Measurements from ENCODE around the gene MMD. TPM values are rescaled to one million over a fixed set of nuclear protein-coding genes. Genes with fewer than 3 reads are reported as not detected.

MMD gene
- total and polyA plus RNA-seq, 9 of the 15 experiments (the other 6 are each of a cell fraction or from before 2014, with no cell fraction given) = 3.1 to 18.9 (median 10.7) TPM

DNA sequence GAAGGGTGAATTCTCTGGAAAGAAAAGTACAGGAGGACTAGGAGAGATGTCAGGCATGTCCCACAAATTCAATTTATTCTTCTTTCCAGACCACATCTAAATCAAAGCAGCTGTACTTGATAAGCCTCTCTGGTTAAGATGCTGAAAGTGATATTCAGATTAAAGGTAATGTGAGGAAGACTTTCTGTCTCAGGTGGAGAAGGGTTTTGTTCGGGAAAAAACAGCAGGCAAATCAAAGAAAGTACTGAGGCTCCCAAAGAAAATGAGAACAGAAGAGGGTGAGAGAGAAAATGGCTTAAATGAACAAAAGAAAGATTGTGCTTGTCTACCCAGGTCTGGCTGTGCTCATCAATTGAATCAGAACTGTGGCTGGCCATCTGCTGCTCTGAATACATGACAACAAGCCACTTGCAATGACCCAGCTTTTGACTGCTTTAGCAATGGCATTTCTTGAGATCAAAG, 55.6 kb downstream of the MMD start:
- Histone ChIP-seq H3K4me1 (replicated peaks in 1 of 2; ENCODE audit: control insufficient read depth in 2 of 2, insufficient read depth in 2 of 2, low read length in 2 of 2) (no peaks in the 10 kb centered on the region), H4K20me1 (replicated peaks; ENCODE audit: control insufficient read depth, insufficient read depth, low read length) (no peaks in the 10 kb centered on the region), H3K9ac (ENCODE audit: insufficient read depth in 1 of 2, low read depth in 2 of 2, low read length in 2 of 2) (no peak overlapping the region), H3K9me1 (ENCODE audit: control insufficient read depth, insufficient read depth, low read length) (no peaks in the 10 kb centered on the region), H2AFZ (ENCODE audit: low read depth, low read length) (no peak overlapping the region), H3K9me3 (replicated peaks; ENCODE audit: control insufficient read depth, insufficient read depth, low read depth, low read length) (no peaks in the 10 kb centered on the region; the same call in none of the 2 replicates), H3K27me3 (ENCODE audit: control insufficient read depth in 2 of 2, insufficient read depth in 2 of 2, low read length in 2 of 2) (no peaks in the 10 kb centered on the region), H3K4me2 (ENCODE audit: insufficient read depth, low read length) (no peak overlapping the region), H3K79me2 (ENCODE audit: control insufficient read depth, insufficient read depth, low read length) (no peaks in the 10 kb centered on the region), H3K4me3 (no peak overlapping the region), H3K27ac (ENCODE audit: extremely low read depth, low read depth, low read length) (no peak overlapping the region), H3K36me3 (ENCODE audit: control insufficient read depth, insufficient read depth, low read length) (no peaks in the 10 kb centered on the region)
- FAIRE-seq = no peak
- in situ Hi-C loops (cut with MboI) = no loop called here
- ChIA-PET CTCF (ENCODE audit: low intra/inter-chr PET ratio) (no interaction called here), POLR2A (no interaction called here)
- no peak for ATAC-seq
- intact Hi-C loops (cut with micrococcal nuclease) = no loop called here
- BruUV-seq (replicated peaks) = no TSS peak
- WGBS (ENCODE audit: insufficient coverage, low coverage, missing lambda C conversion rate) = 6% methylated on average over 1 of the region's 1 CpG
- DNase-seq (ENCODE audit: extremely low read depth in 1 of 4, low spot score in 3 of 4) = no peak
- TF ChIP-seq ZNF41 (CRISPR knock-in tag; conservative IDR thresholded peaks at IDR 0.05) (no peak), ZNF24 (IDR thresholded peaks at IDR 0.05) (no peak), PCBP2 (IDR thresholded peaks at IDR 0.05; ENCODE audit: low read depth, low read length, poor library complexity, severe bottlenecking) (no peak), CREB1 (IDR thresholded peaks at IDR 0.05) (no peak), CREB1 (CRISPR knock-in tag; IDR thresholded peaks at IDR 0.05) (no peak), CXXC5 (CRISPR knock-in tag; IDR thresholded peaks at IDR 0.05) (no peak), ZNF436 (CRISPR knock-in tag; IDR thresholded peaks at IDR 0.05) (no peak), TAF15 (IDR thresholded peaks at IDR 0.05; ENCODE audit: low read depth, low read length) (no peak), ZSCAN32 (CRISPR knock-in tag; IDR thresholded peaks at IDR 0.05) (no peak), ZNF3 (CRISPR knock-in tag; IDR thresholded peaks at IDR 0.05) (no peak), ZC3H4 (CRISPR knock-in tag; IDR thresholded peaks at IDR 0.05; ENCODE audit: borderline replicate concordance) (no peak), NELFE (IDR thresholded peaks at IDR 0.05; ENCODE audit: insufficient read depth, insufficient read length) (no peak)
- TF ChIP-seq, protein P1, sequence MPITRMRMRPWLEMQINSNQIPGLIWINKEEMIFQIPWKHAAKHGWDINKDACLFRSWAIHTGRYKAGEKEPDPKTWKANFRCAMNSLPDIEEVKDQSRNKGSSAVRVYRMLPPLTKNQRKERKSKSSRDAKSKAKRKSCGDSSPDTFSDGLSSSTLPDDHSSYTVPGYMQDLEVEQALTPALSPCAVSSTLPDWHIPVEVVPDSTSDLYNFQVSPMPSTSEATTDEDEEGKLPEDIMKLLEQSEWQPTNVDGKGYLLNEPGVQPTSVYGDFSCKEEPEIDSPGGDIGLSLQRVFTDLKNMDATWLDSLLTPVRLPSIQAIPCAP (CRISPR knock-in tag; IDR thresholded peaks at IDR 0.05; ENCODE audit: borderline replicate concordance) = no peak
- TF ChIP-seq, protein P2, sequence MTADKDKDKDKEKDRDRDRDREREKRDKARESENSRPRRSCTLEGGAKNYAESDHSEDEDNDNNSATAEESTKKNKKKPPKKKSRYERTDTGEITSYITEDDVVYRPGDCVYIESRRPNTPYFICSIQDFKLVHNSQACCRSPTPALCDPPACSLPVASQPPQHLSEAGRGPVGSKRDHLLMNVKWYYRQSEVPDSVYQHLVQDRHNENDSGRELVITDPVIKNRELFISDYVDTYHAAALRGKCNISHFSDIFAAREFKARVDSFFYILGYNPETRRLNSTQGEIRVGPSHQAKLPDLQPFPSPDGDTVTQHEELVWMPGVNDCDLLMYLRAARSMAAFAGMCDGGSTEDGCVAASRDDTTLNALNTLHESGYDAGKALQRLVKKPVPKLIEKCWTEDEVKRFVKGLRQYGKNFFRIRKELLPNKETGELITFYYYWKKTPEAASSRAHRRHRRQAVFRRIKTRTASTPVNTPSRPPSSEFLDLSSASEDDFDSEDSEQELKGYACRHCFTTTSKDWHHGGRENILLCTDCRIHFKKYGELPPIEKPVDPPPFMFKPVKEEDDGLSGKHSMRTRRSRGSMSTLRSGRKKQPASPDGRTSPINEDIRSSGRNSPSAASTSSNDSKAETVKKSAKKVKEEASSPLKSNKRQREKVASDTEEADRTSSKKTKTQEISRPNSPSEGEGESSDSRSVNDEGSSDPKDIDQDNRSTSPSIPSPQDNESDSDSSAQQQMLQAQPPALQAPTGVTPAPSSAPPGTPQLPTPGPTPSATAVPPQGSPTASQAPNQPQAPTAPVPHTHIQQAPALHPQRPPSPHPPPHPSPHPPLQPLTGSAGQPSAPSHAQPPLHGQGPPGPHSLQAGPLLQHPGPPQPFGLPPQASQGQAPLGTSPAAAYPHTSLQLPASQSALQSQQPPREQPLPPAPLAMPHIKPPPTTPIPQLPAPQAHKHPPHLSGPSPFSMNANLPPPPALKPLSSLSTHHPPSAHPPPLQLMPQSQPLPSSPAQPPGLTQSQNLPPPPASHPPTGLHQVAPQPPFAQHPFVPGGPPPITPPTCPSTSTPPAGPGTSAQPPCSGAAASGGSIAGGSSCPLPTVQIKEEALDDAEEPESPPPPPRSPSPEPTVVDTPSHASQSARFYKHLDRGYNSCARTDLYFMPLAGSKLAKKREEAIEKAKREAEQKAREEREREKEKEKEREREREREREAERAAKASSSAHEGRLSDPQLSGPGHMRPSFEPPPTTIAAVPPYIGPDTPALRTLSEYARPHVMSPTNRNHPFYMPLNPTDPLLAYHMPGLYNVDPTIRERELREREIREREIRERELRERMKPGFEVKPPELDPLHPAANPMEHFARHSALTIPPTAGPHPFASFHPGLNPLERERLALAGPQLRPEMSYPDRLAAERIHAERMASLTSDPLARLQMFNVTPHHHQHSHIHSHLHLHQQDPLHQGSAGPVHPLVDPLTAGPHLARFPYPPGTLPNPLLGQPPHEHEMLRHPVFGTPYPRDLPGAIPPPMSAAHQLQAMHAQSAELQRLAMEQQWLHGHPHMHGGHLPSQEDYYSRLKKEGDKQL (CRISPR knock-in tag; IDR thresholded peaks at IDR 0.05; ENCODE audit: borderline replicate concordance) = no peak
- TF ChIP-seq, protein P3, sequence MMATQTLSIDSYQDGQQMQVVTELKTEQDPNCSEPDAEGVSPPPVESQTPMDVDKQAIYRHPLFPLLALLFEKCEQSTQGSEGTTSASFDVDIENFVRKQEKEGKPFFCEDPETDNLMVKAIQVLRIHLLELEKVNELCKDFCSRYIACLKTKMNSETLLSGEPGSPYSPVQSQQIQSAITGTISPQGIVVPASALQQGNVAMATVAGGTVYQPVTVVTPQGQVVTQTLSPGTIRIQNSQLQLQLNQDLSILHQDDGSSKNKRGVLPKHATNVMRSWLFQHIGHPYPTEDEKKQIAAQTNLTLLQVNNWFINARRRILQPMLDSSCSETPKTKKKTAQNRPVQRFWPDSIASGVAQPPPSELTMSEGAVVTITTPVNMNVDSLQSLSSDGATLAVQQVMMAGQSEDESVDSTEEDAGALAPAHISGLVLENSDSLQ (IDR thresholded peaks at IDR 0.05) = no peak

Measured in K562 (cell line).